GM18520 (cell line): ENCODE measurements around the gene LAMA2.

Source experiments
- ATAC-seq: cut with Tn5 transposase; IDR thresholded peaks from one replicate; pipeline ENCODE4 v1.9.1; 2021; ENCODE audit not compliant: unreplicated experiment

The LAMA2 gene

GRCh38 chr6:129351807-129352206 lies 468.9 kb downstream of the LAMA2 start:
- no peak for ATAC-seq

- ATAC-seq: no peak
Measured at GRCh38 chr6:129353067-129353466, 470.1 kb downstream of the LAMA2 start.

- ATAC-seq: no peak
Measured at GRCh38 chr6:129356129-129356528, 473.2 kb downstream of the LAMA2 start.

GRCh38 chr6:129359811-129360681 lies 477.1 kb downstream of the LAMA2 start:
- no peak for ATAC-seq

- no peak for ATAC-seq
Measured at GRCh38 chr6:129360682-129360955, 477.7 kb downstream of the LAMA2 start.

- no peak for ATAC-seq
Measured at GRCh38 chr6:129364037-129364436, 481.1 kb downstream of the LAMA2 start.

GRCh38 chr6:129364767-129365166 lies 481.8 kb downstream of the LAMA2 start:
- no peak for ATAC-seq

GRCh38 chr6:129368076-129368475 lies 485.1 kb downstream of the LAMA2 start:
- ATAC-seq: no peak

GRCh38 chr6:129368970-129369369 lies 486.0 kb downstream of the LAMA2 start:
- ATAC-seq: no peak

GRCh38 chr6:129369737-129370136 lies 486.8 kb downstream of the LAMA2 start:
- no peak for ATAC-seq

GRCh38 chr6:129370268-129370916 lies 487.5 kb downstream of the LAMA2 start:
- no peak for ATAC-seq

- no peak for ATAC-seq
Measured at GRCh38 chr6:129381885-129382284, 498.9 kb downstream of the LAMA2 start.

- ATAC-seq: no peak
Measured at GRCh38 chr6:129382916-129383315, 500.0 kb downstream of the LAMA2 start.

- no peak for ATAC-seq
Measured at GRCh38 chr6:129385117-129385516, 502.2 kb downstream of the LAMA2 start.

GRCh38 chr6:129390900-129391299 lies 508.0 kb downstream of the LAMA2 start:
- no peak for ATAC-seq

GRCh38 chr6:129393654-129394053 lies 510.7 kb downstream of the LAMA2 start:
- ATAC-seq: no peak

- ATAC-seq: no peak
Measured at GRCh38 chr6:129398764-129399163, 515.8 kb downstream of the LAMA2 start.

- ATAC-seq: no peak
Measured at GRCh38 chr6:129402244-129402643, 519.3 kb downstream of the LAMA2 start.

GRCh38 chr6:129411092-129411491 lies 528.2 kb downstream of the LAMA2 start:
- ATAC-seq: no peak

- ATAC-seq: no peak
Measured at GRCh38 chr6:129416337-129416990, 533.5 kb downstream of the LAMA2 start.

- no peak for ATAC-seq
Measured at GRCh38 chr6:129417416-129418086, 534.6 kb downstream of the LAMA2 start.

GRCh38 chr6:129419324-129419723 lies 536.4 kb downstream of the LAMA2 start:
- ATAC-seq: no peak
